Heart right ventricle (tissue), 16 donors: ENCODE results near the gene ST3GAL4. TPM values are rescaled to one million over a fixed set of nuclear protein-coding genes. Genes with fewer than 3 reads are reported as not detected.

Source experiments
- ATAC-seq, 8 donors: fragments of 200-7000 bp; cut with Tn5 transposase; one replicate each; pipeline ENCODE4 v1.9.1; 2020; ENCODE audit warnings: mild to moderate bottlenecking in 8 of 8, moderate library complexity in 8 of 8, moderate number of reproducible peaks in 1 of 8
- DNase-seq, 2 donors: peaks; one replicate each; pipeline ENCODE4 v3.0.0-alpha.2; 2020
- H3K27ac ChIP-seq, 10 donors: fragments of 200-600 bp; sonication (generic) in 2 of 10; one replicate each; pipeline versions ENCODE4 v1.5.0 to v1.8.0; 2020 to 2022; ENCODE audit warnings: mild to moderate bottlenecking in 3 of 10
- H3K27me3 ChIP-seq, 7 donors: fragments of 200-600 bp; one replicate each; pipeline ENCODE4 v1.8.0; 2021 to 2022; ENCODE audit warnings: mild to moderate bottlenecking in 2 of 7
- H3K36me3 ChIP-seq, 9 donors: fragments of 200-600 bp; sonication (generic) in 1 of 9; one replicate each; pipeline versions ENCODE4 v1.5.0 to v1.8.0; 2020 to 2022; ENCODE audit warnings: mild to moderate bottlenecking in 2 of 9
- H3K4me1 ChIP-seq, 9 donors: fragments of 200-600 bp; sonication (generic) in 1 of 9; one replicate each; pipeline versions ENCODE4 v1.5.0 to v1.8.0; 2020 to 2022; ENCODE audit warnings: mild to moderate bottlenecking in 4 of 9
- H3K4me3 ChIP-seq, 10 donors: fragments of 200-600 bp; sonication (generic) in 2 of 10; one replicate each; pipeline versions ENCODE4 v1.5.0 to v1.8.0; 2020 to 2022; ENCODE audit warnings: mild to moderate bottlenecking in 7 of 10, moderate library complexity in 2 of 10
- H3K9me3 ChIP-seq, 11 donors: fragments of 200-600 bp in 10 of 11; sonication (generic) in 2 of 11; one replicate each; pipeline versions ENCODE4 v1.5.0 to v1.8.0; 2013 to 2022; ENCODE audit warnings: mild to moderate bottlenecking in 2 of 11, control low read depth in 1 of 11, moderate library complexity in 1 of 11
- CTCF ChIP-seq, 9 donors: fragments of 200-600 bp; sonication (generic) in 2 of 9; IDR thresholded peaks; one replicate each; pipeline versions ENCODE4 v1.5.0 to v1.8.0; 2021 to 2022; ENCODE audit warnings: antibody characterized with exemption in 9 of 9, mild to moderate bottlenecking in 5 of 9, moderate library complexity in 1 of 9
- WGBS, 2 donors: extraction: QIAGEN DNeasy Blood & Tissue Kit; methylation state at CpG; one replicate each; pipeline ENCODE4 v1.1.7; 2013; ENCODE audit warnings: inconsistent platforms in 1 of 2; 5-methylcytosine and 5-hydroxymethylcytosine counted together
- intact Hi-C, 10 donors: fragments of 100-400 bp; cut with DNase I; formaldehyde crosslinking; loops; one replicate each; pipeline versions ENCODE4 v1.11.1 to v1.14.2; 2022
- polyA plus RNA-seq, 2 donors: library from polyadenylated mRNA; stranded (reverse); fragments of 200-250 nt; gene quantifications; one replicate each; pipeline ENCODE4 v1.2.3, GENCODE V29; 2013
- total RNA-seq, 10 donors: library from RNA; stranded (reverse); fragmentation: NEBNext Ultra II Directional in 3 of 10; extraction: Animal tissue kit (Norgen Biotek cat#: 25700) in 3 of 10; gene quantifications; one replicate each; pipeline versions ENCODE4 v1.2.1 to v1.2.4, GENCODE V29; 2021 to 2023
- donor health status: Arrhythmogenic right ventricular cardiomyopathy.
- donor health status: ischemic (EF 13 %, LVEDD 7.1; RV severe dilation, severe dysfunction).
- donor health status: healthy with polysubstance abuse.
- donor health status: DM: no; HTN: yes; CAD: no.
- donor health status: DM: no; HTN: no; CAD: no.
- donor health status: ischemic (EF 25% LVEDD 6.9; RV normal size, moderate dysfunction).
- donor health status: ischemic (EF 25% LVEDD 5.7; RV mildly dilated, moderate dysfunction).
- donor health status: healthy.
- donor health status: DM: yes; HTN: yes; CAD: no.
- donor health status: Ischemic cardiomyopathy.
- donor health status: ischemic (EF 35%, LVEDD 5.7; RV mildly dilated, moderate dysfunction).
- donor health status: nonischemic (EF 11% LVEDD 7.7; RV severe dilation, severe dysfunction).
- donor health status: DM: yes; HTN: yes; CAD: no.
- donor health status: PGD.
- donor health status: ischemic (EF 29% LVEDD 5.4; RV normal size, mild dysfunction).
- donor health status: nonischemic (EF 23%, LVEDD 6.1; RV moderate dilation, normal function).

Gene ST3GAL4
- total and polyA plus RNA-seq, 12 donors = 24.8 to 98.2 (median 44.8) TPM

- DNase-seq = no peak
- TF ChIP-seq CTCF (IDR thresholded peaks at IDR 0.05) = no peak
- H3K36me3 ChIP-seq = no peaks in the 10 kb centered on the region
- intact Hi-C loops = no loop called here
- no peaks in the 10 kb centered on the region for H3K9me3 ChIP-seq
- 69 to 80% methylated on average over 30 of the region's 30 CpGs for WGBS, 2 donors
- no peak overlapping the region for H3K4me3 ChIP-seq
- peak in 3 of 8 donors; percentile 2 to 5 (median 3) for ATAC-seq
- no peak overlapping the region for H3K27ac ChIP-seq
- H3K4me1 ChIP-seq = peaks cover 12 to 69% (median 35%) of the 10 kb centered on the region in 9 donors
- no peaks in the 10 kb centered on the region for H3K27me3 ChIP-seq
Measured at GRCh38 chr11:126424471-126425039, 69.1 kb downstream of the ST3GAL4 start.

GRCh38 chr11:126426106-126426505 lies 70.6 kb downstream of the ST3GAL4 start:
- intact Hi-C loops = no loop called here
- Histone ChIP-seq H3K27me3 (no peaks in the 10 kb centered on the region), H3K27ac (peak overlapping the region in 2 of 10 donors; percentile 57 to 69), H3K4me3 (no peak overlapping the region), H3K4me1 (peaks cover 9 to 62% (median 27%) of the 10 kb centered on the region in 9 donors), H3K9me3 (no peaks in the 10 kb centered on the region), H3K36me3 (no peaks in the 10 kb centered on the region)
- DNase-seq = no peak
- 85 to 89% methylated on average over 3 of the region's 3 CpGs for WGBS, 2 donors
- TF ChIP-seq CTCF (IDR thresholded peaks at IDR 0.05) = no peak
- no peak for ATAC-seq

- intact Hi-C loops = no loop called here
- H3K36me3 ChIP-seq = no peaks in the 10 kb centered on the region
- no peak overlapping the region for H3K4me3 ChIP-seq
- DNase-seq (no peak), ATAC-seq (peak in 3 of 8 donors; percentile 9 to 45 (median 21))
- TF ChIP-seq CTCF (IDR thresholded peaks at IDR 0.05) = no peak
- peak overlapping the region; percentile 9 to 72 (median 54) for H3K27ac ChIP-seq
- 55% methylated on average over 14 of the region's 14 CpGs for WGBS, 2 donors
- no peaks in the 10 kb centered on the region for H3K9me3 ChIP-seq
- H3K4me1 ChIP-seq = peaks cover 14 to 62% (median 26%) of the 10 kb centered on the region in 9 donors
- no peaks in the 10 kb centered on the region for H3K27me3 ChIP-seq
Measured at GRCh38 chr11:126426820-126427749, 71.6 kb downstream of the ST3GAL4 start.

- intact Hi-C loops = loop anchor here in 3 of 10 donors (5.0 to 10.0 kb wide), 3 partner anchors 113 to 118 kb away; no protein-coding TSS in a partner anchor
- Histone ChIP-seq H3K4me3 (no peak overlapping the region), H3K27me3 (no peaks in the 10 kb centered on the region), H3K27ac (peak overlapping the region in 8 of 10 donors; percentile 6 to 87 (median 72)), H3K4me1 (peaks cover 12 to 67% (median 30%) of the 10 kb centered on the region in 9 donors), H3K36me3 (no peaks in the 10 kb centered on the region), H3K9me3 (no peaks in the 10 kb centered on the region)
- no peak for DNase-seq
- TF ChIP-seq CTCF (IDR thresholded peaks at IDR 0.05) = no peak
- ATAC-seq = no peak
- WGBS, 2 donors = 89 to 90% methylated on average over 10 of the region's 10 CpGs
Measured at GRCh38 chr11:126430581-126431335, 75.3 kb downstream of the ST3GAL4 start.
